Measurements from ENCODE around the gene SP4.

Gene SP4

DNA sequence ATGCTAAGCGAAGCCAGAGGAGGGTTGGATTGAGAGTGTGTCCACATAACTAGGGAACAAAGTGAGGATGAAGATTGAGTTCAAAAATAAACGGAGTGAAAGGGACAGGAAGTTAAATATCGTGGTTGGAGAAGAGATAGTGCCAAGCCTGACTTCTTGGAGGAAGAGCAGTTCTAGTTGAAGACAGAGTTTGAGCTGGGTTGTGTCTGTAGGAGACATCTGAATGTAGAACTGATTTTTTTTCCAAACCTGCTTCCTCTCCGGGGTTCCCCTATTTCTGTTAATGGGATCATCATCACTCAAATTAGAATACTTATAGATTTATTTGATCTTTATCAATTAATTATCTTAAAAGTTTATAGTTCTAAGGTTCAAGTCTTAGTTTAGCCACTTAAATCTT lies 35.6 kb downstream of the SP4 start:
- H3K27ac ChIP-seq, result no peak overlapping the region
- TF ChIP-seq ZFX (IDR thresholded peaks at IDR 0.05; ENCODE audit: borderline replicate concordance), result no peak
- TF ChIP-seq, protein P1, sequence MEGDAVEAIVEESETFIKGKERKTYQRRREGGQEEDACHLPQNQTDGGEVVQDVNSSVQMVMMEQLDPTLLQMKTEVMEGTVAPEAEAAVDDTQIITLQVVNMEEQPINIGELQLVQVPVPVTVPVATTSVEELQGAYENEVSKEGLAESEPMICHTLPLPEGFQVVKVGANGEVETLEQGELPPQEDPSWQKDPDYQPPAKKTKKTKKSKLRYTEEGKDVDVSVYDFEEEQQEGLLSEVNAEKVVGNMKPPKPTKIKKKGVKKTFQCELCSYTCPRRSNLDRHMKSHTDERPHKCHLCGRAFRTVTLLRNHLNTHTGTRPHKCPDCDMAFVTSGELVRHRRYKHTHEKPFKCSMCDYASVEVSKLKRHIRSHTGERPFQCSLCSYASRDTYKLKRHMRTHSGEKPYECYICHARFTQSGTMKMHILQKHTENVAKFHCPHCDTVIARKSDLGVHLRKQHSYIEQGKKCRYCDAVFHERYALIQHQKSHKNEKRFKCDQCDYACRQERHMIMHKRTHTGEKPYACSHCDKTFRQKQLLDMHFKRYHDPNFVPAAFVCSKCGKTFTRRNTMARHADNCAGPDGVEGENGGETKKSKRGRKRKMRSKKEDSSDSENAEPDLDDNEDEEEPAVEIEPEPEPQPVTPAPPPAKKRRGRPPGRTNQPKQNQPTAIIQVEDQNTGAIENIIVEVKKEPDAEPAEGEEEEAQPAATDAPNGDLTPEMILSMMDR (IDR thresholded peaks at IDR 0.05), result no peak

DNA sequence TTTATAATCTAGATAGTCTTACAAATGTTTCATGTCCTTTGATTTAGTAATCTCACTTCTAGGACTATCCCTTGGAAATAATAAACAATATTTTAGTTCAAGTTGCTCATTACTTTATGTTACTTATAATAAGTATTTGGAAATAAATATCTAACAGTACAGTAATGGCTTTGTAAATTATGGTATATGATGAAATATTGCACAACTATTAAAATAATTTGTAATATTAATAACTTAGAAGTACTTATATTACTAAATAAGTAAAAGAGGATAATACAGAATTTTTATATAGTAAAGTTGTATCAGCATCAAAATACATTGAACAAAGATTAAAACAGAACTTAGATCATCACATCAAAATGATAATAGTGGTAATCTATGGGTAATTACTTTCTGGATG lies 41.1 kb downstream of the SP4 start:
- TF ChIP-seq ZFX (IDR thresholded peaks at IDR 0.05; ENCODE audit: borderline replicate concordance), result no peak
- TF ChIP-seq, protein P1 (IDR thresholded peaks at IDR 0.05), result no peak
- no peak overlapping the region for H3K27ac ChIP-seq

DNA sequence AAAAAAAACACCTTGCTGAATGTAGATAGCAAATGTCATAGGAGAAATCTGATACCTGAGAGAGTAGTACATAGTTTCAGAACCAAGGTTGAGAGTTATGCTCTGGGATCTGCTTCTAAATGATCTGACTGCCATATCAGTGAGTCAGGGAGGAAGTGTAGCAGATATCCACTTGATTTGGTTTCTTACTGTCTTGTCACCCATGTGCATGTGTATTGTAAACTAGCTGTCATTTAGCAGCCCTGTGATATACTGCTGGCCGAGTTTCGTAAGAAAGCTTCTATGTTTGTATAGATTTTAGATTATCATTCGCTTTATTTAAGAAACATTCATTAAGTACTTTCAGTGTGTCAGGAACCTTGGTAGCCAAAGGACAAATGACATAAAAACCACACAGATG lies 42.0 kb downstream of the SP4 start:
- no peak overlapping the region for H3K27ac ChIP-seq
- TF ChIP-seq ZFX (IDR thresholded peaks at IDR 0.05; ENCODE audit: borderline replicate concordance), result no peak
- TF ChIP-seq, protein P1 (IDR thresholded peaks at IDR 0.05), result no peak

DNA sequence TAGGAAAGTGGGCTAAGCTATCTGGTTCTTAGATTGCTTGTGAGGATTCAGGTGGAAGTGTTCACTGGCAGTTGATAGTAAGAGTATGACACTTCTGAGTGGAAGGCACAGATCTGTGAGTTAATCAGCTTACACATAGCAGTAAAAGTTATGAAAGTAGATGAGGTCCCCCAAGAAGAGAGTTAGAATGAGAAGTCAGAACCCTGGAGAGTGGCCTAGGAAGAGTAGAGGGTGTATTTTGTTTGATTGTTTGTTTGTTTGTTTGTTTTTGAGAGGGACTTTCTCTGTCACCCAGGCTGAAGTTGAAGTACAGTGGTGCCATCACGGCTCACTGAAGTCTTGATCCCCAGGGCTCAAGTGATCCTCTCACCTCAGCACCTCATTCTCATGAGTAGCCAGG lies 44.1 kb downstream of the SP4 start:
- TF ChIP-seq, protein P1 (IDR thresholded peaks at IDR 0.05), result no peak
- TF ChIP-seq ZFX (IDR thresholded peaks at IDR 0.05; ENCODE audit: borderline replicate concordance), result no peak
- H3K27ac ChIP-seq, result no peak overlapping the region

DNA sequence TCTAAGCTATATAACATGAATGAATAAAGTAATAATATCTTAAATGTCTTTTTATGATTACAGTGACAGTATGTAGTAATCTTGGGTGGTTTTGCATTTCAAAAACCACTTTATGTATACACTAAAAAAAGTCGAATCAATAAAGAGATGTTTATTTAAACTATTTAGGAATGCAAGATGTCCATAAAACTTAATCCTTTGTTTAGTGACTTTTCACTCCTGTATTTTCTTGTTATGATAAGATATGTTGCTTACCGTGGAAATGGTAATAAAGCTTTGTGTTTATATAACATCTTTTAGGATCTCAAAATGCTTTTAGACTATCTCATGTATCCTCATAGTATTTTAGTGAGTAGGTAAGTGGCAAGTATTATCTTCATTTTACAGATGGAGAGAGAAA lies 48.5 kb downstream of the SP4 start:
- TF ChIP-seq, protein P1 (IDR thresholded peaks at IDR 0.05), result no peak
- no peak for TF ChIP-seq ZFX (IDR thresholded peaks at IDR 0.05; ENCODE audit: borderline replicate concordance)
- H3K27ac ChIP-seq, result no peak overlapping the region

DNA sequence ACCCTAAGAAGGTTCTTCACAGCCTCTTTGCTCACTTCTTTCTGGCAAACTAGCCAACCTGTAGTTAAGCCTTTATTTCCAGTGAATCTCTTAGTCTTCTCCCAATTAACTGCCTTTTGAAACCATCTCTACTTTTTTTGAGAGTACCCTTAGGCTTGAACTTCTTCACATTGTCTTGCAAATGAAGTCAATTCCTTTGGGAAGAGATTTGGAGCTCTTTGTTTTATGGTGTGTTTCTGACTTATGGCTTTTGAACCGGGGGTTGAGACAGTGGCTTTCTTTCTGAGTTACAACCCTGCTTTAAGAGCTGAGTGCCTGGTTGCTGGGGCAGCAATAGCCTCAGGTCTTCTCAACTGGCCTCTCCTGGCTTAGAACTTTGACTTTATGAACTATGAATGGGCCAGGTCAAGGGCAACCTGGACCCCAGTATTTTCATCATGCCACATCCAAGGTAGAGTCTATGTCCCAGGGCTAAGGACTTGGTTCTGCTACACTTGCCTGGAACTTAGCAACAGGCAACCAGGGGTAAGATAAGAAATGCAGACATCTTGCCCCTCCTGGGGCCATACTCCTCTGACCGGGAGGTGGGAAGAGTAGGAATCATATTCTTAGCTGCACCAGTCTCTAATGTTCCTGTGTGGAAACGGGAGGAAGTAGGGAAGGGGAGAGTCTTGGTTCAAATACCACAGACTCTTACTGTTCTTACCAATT lies 53.0 kb downstream of the SP4 start:
- H3K27ac ChIP-seq, result no peak overlapping the region

DNA sequence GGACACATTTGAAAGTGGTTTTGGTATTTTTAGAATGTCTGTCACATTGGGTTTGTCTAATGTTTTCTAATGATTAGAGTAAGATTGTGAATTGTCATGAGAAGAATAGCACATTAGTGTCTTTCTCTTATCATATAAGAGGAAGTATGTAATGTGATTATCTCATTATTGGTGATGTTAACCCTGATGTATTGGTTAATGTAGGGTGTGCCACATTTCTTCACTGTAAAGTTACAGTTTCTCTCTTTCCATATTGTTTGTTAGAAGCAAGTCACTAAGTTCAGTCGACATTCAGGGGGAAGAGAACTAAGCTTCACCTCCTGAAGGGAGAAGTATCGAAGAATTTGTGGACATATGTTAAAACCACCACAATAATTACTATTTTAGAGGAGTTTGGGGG lies 58.6 kb downstream of the SP4 start:
- H3K27ac ChIP-seq, result no peak overlapping the region
- TF ChIP-seq ZFX (IDR thresholded peaks at IDR 0.05; ENCODE audit: borderline replicate concordance), result no peak
- TF ChIP-seq, protein P1 (IDR thresholded peaks at IDR 0.05), result no peak

More for the DNA sequence above, 53.0 kb downstream of the SP4 start:
- TF ChIP-seq, protein P1 (IDR thresholded peaks at IDR 0.05), result no peak
- no peak for TF ChIP-seq ZFX (IDR thresholded peaks at IDR 0.05; ENCODE audit: borderline replicate concordance)

Measured in 22Rv1 (cell line).